Epithelial cell of proximal tubule (primary cell): Measurements from ENCODE around the gene CLEC18A. TPM values are rescaled to one million over a fixed set of nuclear protein-coding genes. Genes with fewer than 3 reads are reported as not detected.

ENCODE experiments used
- DNase-seq: peaks from one replicate; pipeline ENCODE4 v3.0.0-alpha.2; 2011; ENCODE audit warnings: low read depth
- H3K4me3 ChIP-seq: 2 replicates; pipeline ENCODE4 v1.5.1; 2011; ENCODE audit warnings: low read depth, mild to moderate bottlenecking, low read length
- CTCF ChIP-seq: conservative IDR thresholded peaks from 2 replicates; pipeline ENCODE4 v1.5.1; 2012; ENCODE audit warnings: low read depth, mild to moderate bottlenecking, low read length
- total RNA-seq: library from RNA; depleted of rRNA; stranded (reverse); fragments of >200 nt; gene quantifications from 2 replicates; pipeline ENCODE4 v1.2.3, GENCODE V29; 2015

CLEC18A gene
- total RNA-seq, 1 donor from 2014 or later, result 0.58 TPM

- no peak overlapping the region for H3K4me3 ChIP-seq
- TF ChIP-seq CTCF, result peak; percentile 77
- no peak for DNase-seq
Observed at GRCh38 chr16:69930117-69930776, 20.9 kb upstream of the CLEC18A start.

DNA sequence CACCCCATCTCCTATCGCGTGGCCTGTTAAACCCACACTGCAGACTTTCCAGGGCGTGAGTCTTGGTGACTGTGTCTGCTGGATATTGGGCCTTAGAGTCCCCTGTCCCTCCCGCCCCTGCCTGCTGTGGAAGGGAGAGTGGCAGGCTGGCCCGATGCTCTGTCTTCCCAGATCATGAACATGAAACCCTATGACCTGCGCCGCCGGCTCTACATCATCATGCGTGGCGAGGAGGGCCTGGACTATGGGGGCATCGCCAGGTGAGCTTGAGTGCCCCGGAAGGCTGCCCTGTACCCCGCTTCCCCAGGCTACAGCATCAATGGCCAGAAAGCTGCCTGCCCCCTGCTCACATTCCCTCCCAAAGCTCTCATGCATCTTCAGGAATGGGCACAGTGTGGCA is 19.5 kb upstream of the CLEC18A start:
- H3K4me3 ChIP-seq, result no peak overlapping the region
- TF ChIP-seq CTCF, result no peak
- DNase-seq, result no peak

GRCh38 chr16:69932228-69932627 is 18.9 kb upstream of the CLEC18A start:
- DNase-seq, result no peak
- no peak overlapping the region for H3K4me3 ChIP-seq
- TF ChIP-seq CTCF, result no peak

GRCh38 chr16:69932691-69933392 is 18.3 kb upstream of the CLEC18A start:
- no peak for DNase-seq
- TF ChIP-seq CTCF, result no peak
- no peak overlapping the region for H3K4me3 ChIP-seq

GRCh38 chr16:69934044-69934443 is 17.1 kb upstream of the CLEC18A start:
- TF ChIP-seq CTCF, result no peak
- H3K4me3 ChIP-seq, result no peak overlapping the region
- no peak for DNase-seq

GRCh38 chr16:69934751-69935150 is 16.4 kb upstream of the CLEC18A start:
- H3K4me3 ChIP-seq, result no peak overlapping the region
- DNase-seq, result no peak
- no peak for TF ChIP-seq CTCF

- H3K4me3 ChIP-seq, result no peak overlapping the region
- no peak for DNase-seq
- TF ChIP-seq CTCF, result no peak
Observed at GRCh38 chr16:69935278-69935711, 15.8 kb upstream of the CLEC18A start.
